Measurements from ENCODE around the gene DNER.
"Not testable (repeated sequence)": the region's sequence is repeated elsewhere in the genome, so short reads cannot be mapped to it uniquely, and the experiment has no call there.

The DNER gene

DNA sequence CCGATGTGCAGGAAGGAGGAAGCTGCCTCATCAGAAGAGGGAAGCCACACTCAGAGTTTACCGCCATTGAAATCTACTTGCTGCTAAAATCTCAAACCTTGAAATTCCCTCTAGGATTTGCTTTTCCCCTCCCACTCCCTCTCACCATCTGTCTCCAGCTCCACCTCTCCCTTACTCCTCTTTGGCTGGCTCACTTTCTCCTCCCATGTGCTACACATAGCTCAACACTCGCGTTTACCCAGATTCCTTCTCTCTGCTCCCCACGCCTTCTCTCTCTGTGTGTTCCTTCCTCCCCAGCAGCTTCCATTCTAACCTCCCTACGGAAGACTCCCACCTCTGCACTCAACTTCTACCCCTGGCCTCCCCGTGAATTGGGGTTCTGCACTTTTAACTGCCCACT is 143.1 kb downstream of the DNER start:
- no peak for DNase-seq (ENCODE audit: low read depth, low spot score)

DNA sequence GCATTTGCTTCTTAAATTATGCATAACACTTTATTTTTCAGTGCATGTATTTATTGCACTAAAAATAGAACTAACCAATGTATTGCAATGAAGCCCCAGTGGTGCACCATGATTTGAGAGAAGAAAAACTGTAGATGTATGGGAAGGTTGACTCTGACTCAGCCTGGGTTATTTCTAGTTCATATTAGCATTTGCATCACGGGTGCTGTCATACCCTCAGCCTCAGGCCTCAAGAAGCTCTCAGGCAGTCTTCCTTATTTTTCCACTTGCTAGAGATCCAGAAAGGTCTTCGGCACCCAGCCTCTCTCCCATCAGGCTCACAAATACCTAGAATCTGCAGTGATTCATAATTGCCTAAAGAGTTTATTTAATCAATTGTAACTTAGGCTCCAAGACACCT is 148.0 kb downstream of the DNER start:
- no peak for DNase-seq (ENCODE audit: low read depth, low spot score)

DNA sequence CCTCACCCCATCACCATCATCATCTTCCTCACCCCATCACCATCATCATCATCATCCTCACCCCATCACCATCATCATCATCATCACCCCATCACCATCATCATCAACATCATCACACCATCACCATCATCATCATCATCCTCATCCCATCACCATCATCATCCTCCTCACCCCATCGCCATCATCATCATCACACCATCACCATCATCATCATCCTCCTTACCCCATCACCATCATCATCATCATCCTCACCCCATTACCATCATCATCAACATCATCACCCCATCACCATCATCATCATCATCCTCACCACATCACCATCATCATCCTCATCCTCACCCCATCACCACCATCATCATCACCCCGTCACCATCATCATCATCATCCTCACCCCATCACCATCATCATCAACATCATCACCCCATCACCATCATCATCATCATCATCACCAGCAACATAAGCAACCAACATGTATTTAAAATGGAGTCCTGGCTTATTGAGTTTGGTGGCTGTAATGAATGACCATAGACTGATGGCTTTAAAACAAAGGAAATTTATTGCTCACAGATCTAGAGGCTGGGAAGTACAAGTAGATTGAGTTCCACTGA is 150.0 kb downstream of the DNER start:
- DNase-seq (ENCODE audit: low read depth, low spot score), result no peak

DNA sequence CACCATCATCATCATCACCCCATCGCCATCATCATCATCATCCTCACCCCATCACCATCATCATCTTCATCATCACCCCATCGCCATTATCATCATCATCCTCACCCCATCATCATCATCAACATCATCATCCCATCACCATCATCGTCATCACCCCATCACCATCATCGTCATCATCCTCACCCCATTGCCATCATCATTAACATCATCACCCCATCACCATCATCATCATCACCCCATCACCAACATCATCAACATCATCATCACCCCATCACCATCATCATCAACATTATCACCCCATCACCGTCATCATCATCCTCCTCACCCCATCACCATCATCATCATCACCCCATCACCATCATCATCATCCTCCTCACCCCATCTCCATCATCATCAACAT is 151.0 kb downstream of the DNER start:
- no peak for DNase-seq (ENCODE audit: low read depth, low spot score)

DNA sequence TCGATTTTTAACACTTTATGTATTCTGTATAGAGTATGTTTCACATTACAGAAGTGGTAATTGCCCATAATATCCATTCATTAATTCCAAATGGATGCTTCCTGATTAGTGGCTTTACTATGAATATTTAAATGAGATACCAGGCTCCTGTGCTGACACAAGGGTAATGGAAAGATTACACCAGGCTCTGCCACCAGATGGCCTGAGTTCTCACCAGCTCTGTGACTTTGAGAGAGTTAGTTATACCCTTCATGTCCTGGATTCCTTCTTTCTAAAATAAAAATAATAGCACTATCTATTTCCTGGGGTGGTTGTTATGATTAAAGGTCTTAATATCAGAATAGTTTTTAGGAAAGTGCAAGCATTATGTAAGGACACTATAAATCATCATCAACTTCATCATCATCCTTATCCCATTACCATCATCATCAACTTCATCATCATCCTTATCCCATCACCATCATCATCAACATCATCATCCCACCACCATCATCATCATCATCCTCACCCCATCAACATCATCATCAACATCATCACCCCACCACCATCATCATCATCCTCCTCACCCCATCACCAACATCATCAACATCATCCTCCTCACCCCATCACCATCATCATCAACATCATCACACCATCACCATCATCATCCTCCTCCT is 151.8 kb downstream of the DNER start:
- DNase-seq (ENCODE audit: low read depth, low spot score), result no peak

DNA sequence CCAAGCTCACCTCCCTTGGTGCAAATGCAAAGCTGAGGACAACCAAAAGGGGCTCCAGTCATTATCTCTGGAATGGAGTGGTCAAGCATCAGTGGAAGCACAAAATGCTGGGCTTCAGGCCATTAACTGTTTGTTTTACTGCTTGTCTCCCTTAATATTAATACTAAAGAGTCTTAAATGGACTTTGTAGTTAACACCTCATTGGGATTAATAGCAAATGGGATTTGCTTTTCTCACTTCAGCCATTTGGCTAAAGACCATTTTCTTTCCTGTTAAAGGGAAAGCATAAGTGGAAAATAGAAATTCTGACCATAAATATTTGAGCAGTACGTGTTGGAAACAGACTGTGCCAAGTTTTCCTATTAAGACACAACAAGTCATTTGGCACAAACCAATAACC is 154.4 kb downstream of the DNER start:
- no peak for DNase-seq (ENCODE audit: low read depth, low spot score)

DNA sequence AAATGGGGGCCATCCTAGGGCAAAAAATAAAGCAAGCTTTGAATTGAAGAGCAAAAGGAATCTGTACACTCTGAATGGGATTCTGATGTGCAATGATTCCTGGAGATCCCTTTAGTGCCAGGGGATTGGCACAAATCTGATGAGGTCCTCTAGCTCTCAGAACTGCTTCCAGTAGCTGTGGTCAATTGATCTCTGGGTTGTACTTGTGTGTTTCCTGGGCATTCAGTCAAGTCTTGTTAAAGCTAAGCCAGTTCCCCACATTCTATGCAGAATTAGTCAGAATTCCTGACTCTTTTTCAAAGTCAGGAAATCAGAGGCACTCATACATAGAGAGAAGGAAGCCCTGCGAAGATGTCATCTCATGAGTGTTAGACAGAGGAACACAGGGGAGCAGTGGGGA is 161.3 kb downstream of the DNER start:
- no peak for DNase-seq (ENCODE audit: low read depth, low spot score)

DNA sequence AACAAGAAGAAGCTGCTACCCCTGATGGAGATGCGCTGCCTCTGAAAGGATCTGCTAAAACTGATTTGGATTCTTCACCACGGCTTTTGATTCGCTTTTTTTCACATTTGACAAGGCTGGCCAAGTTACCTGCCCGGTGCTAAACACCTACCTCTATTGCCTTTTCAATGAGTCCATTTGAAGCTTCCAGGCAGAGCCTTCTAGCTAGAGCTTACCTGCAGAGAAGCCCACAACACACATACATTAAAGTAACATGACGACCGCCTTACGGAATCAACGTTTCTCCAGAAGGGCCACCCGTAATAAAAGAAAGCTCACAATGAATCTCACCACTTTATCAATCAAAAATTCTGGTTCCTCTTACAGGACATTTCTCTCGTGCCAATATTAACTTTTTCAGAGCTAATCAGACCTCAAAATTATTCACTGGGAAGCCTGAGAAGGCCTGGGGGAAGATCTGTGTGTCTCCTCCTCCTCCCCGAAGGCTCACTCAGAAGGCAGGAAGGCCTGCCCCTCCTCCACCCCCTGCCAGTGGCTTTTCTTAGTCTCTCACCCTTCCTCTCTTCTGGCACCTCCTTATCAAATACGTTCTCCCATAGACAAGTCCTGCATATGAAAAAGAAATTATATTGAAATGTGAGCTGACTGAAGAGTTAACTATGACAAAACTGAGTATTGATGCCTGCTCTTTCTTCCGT is 171.0 kb downstream of the DNER start:
- no peak for DNase-seq (ENCODE audit: low read depth, low spot score)

DNA sequence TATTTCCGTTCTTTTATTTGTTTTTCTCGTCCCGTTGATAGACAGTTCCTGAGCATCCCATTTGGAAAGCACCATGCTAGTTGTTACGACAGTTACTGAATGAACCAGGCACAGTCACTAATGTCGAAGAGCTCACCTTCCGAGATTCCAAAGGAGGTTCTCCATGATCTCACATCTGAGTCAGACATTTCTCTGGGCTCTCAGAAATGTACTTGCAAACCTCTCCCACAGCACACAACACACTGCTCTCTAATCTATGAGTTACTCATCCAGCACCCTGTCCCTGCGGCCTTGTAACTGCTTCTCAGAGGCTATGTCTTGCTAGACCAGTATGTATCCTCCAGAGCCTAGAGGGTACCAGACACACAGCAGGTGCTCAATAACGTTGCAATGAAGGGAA is 174.7 kb downstream of the DNER start:
- no peak for DNase-seq (ENCODE audit: low read depth, low spot score)

DNA sequence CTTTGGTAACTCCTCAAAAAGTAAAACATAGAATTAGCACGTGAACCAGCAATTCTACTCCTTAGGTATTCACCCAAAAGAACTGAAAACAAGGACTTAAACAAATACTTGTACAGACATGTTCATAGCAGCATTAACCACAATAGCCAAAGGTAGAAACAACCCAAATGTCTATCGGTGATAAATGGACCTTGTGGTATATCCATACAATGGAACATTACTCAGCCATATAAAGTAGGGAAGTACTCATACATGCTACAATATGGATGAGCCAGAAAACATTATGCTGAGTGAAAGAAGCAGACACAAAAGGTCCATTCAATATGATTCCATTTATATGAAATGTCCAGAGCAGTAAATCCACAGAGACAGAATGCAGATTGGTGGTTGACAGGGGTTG is 182.8 kb downstream of the DNER start:
- DNase-seq (ENCODE audit: low read depth, low spot score), result no peak

DNA sequence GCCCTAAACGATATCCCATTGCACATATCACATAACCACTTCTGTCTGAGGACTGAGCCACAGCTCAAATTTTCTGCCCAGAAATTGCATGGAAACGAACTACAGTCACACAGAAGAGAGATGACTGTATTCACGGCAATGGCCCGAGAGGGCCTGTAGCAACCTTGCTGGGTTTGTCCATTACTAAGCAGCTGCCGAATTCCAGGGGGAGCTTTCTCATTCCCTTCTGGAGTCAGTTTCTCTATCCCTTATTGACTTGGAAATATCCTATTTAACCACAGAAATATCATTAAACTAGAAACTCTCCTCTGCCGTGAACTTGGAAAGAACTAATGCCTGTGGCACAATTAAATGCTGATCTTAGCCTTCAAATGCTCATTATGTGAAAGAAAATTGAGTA is 183.9 kb downstream of the DNER start:
- no peak for DNase-seq (ENCODE audit: low read depth, low spot score)

DNA sequence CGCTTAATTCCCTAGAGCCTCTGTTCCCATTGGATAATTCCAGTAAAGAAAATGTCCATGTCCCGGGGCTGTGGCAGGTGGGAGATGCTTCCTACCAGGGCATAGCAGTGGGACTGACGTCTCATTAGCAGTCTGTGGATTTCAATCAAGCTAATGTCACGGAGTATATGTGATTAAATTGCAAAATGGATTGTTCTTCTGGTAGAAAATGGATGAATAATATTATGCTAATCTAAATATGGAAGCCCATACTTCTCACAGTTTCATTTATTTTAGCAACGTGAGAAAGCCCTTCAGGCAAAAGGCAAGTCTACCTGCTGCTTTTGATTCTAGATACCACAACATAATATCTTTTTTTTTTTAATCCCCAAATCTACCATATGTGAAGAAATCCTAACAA is 185.5 kb downstream of the DNER start:
- DNase-seq (ENCODE audit: low read depth, low spot score), result no peak

DNA sequence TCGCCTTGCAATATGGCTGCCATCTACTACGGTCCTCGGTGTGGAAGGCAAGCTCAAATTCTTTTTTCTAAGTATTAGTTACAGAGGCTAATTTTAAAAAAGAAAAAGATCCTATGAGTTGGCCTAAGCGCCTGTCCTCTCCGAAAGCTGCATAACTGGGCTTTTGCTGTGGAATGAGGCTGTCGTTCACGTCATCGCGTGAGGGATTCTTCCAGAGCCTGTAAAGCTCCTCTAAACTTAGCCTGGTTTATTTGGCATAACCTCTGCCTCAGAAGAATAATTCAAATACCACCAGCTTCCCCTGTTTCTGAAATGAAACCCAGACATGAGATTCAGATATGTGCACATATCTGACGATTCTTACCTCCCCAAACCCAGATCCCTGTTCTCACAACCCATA is 187.4 kb downstream of the DNER start:
- no peak for DNase-seq (ENCODE audit: low read depth, low spot score)

DNA sequence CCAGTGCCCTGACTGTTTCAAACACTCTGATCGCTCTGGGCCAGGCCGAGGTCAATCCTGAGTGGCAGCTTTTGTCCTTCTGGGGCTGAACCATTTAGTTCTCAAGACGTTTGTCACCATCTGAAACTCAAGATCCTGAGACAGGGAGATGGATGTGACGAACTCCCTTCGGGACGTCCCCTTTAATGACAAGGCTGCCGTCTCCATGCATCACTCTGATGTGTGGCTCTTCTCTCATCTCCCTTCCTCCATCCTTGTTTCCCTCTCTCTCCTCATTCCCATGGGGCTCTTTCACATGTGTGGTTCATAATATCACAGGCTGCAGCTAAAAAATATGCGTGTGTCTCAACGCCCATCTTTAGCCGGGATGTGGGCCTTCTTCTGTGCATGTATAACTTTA is 189.6 kb downstream of the DNER start:
- no peak for DNase-seq (ENCODE audit: low read depth, low spot score)

DNA sequence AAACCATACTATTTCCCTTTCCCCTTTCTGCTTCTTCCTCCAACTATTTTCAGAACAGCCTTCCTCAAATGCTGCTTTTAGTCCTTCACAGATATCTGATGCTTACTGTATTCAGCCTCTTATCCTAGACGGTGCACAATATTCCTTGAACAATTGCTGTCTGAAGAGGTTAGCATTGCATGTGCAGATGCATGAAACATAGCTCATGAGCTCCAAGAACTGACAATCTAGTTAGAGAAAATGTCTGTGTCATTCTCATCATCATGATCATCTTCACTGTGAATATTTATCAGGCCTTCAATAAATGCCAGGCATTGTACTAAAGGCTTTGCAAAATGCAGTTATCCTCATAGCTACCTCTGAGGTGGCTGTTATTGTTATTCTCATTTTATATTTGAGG is 190.7 kb downstream of the DNER start:
- no peak for DNase-seq (ENCODE audit: low read depth, low spot score)

DNA sequence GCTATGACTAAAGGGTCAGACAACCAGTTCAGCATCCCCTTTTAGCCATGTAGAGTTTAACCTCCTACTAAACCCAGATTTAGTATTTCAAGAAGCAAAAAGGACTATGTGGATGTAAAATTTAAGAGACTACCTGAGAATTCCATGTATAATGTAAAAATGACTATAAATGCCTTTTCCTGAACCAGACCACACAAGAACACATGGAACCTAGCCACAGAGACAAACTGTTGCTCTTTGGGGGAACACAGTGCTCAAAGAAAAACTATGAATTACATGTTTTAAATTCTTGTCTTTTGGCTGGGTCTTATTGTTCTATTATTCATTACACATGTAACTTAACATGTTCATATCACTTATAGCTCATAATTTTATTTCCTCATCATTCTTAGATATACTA is 192.8 kb downstream of the DNER start:
- DNase-seq (ENCODE audit: low read depth, low spot score), result no peak

DNA sequence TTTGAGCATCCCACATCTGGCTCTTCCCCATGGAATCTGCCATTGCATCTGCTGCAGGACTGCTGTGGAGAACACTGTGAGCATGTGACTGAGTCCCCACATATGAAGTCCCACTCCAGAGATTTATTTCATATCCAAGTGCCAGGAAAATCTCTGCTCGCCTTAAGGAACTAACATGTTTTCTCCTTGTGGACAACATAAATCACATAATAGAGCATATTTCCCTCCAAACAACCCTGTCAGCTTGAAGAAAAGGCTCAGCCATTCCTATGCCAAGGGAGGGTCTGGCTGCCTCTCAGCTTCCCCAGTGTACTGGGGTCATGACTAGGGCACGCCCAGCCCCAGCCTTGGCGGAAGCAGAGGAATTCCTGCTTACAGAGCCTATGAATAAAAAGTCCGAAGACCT is 193.7 kb downstream of the DNER start:
- DNase-seq (ENCODE audit: low read depth, low spot score), result no peak

DNA sequence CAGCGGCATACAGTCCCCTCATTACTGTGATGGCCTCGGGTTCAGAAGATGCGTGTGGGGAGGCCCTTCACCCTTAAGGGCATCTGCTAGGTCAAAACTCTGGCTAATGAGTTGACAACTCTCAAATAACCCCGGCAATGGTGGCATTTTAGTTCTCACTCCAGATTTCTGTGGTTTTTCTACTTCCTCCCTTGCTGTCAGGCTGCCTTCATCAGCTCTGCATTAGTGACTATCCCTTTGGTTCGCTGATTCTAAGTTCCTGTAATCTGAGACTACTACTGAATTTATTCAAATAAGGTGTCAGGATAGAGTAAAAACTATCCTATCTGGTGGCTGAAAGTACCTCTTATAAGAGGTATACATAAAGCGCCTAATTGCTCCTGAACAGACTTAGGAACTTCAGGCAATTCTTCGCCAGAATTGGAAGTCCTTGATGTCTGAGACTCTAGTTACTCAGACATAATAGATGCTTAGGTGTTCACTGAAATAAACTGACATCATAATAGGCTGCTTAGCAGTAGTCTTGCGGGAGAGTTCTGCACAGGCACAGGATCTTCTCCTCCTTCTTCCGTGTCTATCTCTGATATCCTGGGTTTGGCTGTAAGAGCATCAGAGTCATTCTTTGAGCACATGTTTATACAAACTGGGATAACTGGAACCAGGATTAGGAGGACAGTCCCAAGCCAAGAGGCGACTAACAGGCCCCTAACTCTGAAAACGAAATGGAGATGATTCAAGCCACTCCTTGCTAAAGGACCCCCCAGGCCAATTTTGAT is 194.5 kb downstream of the DNER start:
- no peak for DNase-seq (ENCODE audit: low read depth, low spot score)

DNA sequence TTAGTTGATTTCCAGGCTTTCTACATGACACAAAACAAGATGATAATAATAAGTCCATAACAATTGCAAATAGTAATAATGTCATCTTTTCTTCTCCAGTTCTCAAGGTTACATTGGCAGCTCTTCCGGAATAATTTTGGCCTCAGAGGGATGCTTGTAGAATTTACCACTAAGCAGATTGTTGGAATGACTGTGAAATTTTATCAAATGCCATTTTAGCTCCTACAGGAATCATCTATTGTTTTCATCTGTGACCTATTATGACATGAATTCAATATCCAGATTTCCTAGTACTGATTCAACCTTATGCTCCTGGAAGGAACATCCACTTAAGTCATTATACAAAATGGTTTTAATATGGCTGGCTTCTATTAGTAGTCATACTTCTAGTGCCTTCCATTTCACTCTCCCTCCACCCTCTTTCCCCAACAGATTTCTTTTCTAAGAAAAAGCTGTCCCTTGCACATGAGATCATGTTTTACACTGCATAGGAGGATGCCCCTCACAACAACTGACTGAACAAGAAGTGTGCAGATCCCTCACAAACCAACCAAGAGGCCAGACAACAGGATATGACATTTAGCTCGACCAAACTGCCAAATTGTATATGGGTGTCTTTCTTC is 200.0 kb downstream of the DNER start:
- no peak for DNase-seq (ENCODE audit: low read depth, low spot score)

DNA sequence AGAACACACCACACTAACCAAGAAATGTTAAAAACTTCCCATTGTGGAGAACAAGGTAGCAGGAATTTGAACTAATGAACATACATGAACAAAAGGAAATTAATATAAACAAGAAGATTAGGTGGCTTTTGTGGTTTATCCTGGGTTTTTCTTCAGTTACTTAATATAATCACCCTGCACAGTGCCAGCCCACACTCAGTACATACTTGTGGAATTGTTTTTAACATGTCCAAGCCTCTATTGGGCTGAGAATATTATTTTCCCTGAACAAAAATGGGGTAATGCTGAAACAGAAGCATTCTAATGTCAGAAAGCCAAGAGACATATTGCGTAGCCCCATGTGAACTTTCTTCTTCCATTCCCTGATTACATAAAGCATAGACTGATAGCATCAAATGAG is 202.8 kb downstream of the DNER start:
- DNase-seq (ENCODE audit: low read depth, low spot score), result no peak

DNA sequence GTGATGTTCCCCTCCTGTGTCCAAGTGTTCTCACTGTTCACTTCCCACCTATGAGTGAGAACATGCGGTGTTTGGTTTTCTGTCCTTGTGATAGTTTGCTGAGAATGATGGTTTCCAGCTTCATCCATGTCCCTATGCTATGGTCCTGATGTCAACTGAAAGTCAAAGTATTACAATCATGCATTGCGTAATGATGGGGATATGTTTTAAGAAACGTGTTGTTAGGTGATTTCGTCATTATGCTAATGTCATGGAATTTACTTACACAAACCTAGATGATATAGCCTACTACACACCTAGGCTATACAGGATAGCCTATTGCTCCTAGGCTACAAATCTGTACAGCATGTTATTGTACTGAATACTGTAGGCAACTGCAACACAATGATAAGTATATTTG is 207.7 kb downstream of the DNER start:
- DNase-seq (ENCODE audit: low read depth, low spot score), result not testable (repeated sequence)
